HG02610 (cell line): ENCODE data around the gene EMC10.

Experiments used
- ATAC-seq: cut with Tn5 transposase; IDR thresholded peaks from one replicate; pipeline ENCODE4 v1.9.1; 2021; ENCODE audit warnings: mild to moderate bottlenecking, moderate library complexity; ENCODE audit not compliant: unreplicated experiment

EMC10 gene

GRCh38 chr19:50495020-50495531, 18.8 kb downstream of the EMC10 start:
- ATAC-seq: no peak

- no peak for ATAC-seq
Observed at GRCh38 chr19:50496189-50497021, 20.1 kb downstream of the EMC10 start.

- ATAC-seq: no peak
Observed at GRCh38 chr19:50497022-50497405, 20.7 kb downstream of the EMC10 start.

GRCh38 chr19:50498219-50499056, 22.1 kb downstream of the EMC10 start:
- no peak for ATAC-seq

GRCh38 chr19:50500060-50500752, 23.9 kb downstream of the EMC10 start:
- no peak for ATAC-seq

GRCh38 chr19:50500753-50501151, 24.4 kb downstream of the EMC10 start:
- ATAC-seq: no peak

GRCh38 chr19:50501186-50501567, 24.9 kb downstream of the EMC10 start:
- ATAC-seq: no peak

- ATAC-seq: no peak
Observed at GRCh38 chr19:50501568-50502475, 25.5 kb downstream of the EMC10 start.

- ATAC-seq: no peak
Observed at GRCh38 chr19:50505856-50506611, 29.7 kb downstream of the EMC10 start.

- no peak for ATAC-seq
Observed at GRCh38 chr19:50506700-50507099, 30.4 kb downstream of the EMC10 start.

- no peak for ATAC-seq
Observed at GRCh38 chr19:50507376-50507775, 31.1 kb downstream of the EMC10 start.

GRCh38 chr19:50508843-50509190, 32.5 kb downstream of the EMC10 start:
- no peak for ATAC-seq

- no peak for ATAC-seq
Observed at GRCh38 chr19:50509366-50509765, 33.1 kb downstream of the EMC10 start.

GRCh38 chr19:50510121-50510670, 33.9 kb downstream of the EMC10 start:
- ATAC-seq: no peak

GRCh38 chr19:50510700-50511068, 34.4 kb downstream of the EMC10 start:
- ATAC-seq: no peak

- ATAC-seq: peak; percentile 85
Observed at GRCh38 chr19:50511069-50511822, 34.9 kb downstream of the EMC10 start, which contains the start of gene JOSD2. JOSD2 (minus strand) TSS chr19:50511191; CDS start chr19:50510431, 760 bp downstream.

- no peak for ATAC-seq
Observed at GRCh38 chr19:50512112-50512998, 36.0 kb downstream of the EMC10 start.
